ENCODE measurements around the gene MDFI. TPM values are rescaled to one million over a fixed set of nuclear protein-coding genes. Genes with fewer than 3 reads are reported as not detected.

Gene MDFI
- total RNA-seq, 1 experiment from 2014 or later, result 19.4 TPM

DNA sequence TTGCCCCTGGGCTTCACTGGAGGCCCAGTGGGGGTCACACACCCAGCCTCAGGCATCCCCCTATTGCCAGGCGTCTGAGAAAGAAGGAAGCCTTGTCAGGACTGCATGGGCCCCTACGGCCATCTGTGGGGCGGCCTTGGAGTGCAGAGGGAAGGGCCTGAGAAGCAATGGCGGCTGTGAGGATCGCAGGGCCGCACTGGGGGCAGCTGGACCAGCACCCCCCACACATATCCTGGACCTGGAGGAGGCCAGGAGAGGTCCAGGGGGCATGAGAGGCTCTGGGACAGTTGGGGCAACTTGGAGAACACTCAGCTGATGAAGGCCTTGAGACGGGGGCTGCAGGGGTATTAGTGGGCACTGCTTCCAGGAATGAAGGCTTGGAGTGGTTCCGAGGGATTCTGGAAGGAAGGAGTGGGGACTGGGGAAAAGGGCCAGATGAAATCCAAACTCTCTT lies 16.5 kb downstream of the MDFI start:
- H3K4me1 ChIP-seq (replicated peaks; ENCODE audit: insufficient read depth), result 0 out of 2 replicates have a peak, but pooled peaks cover 8% of the 10 kb centered on the region
- ChIA-PET CTCF (no interaction called here), POLR2A (ENCODE audit: unreplicated experiment) (no interaction called here)
- peaks cover 7% of the 10 kb centered on the region; the same call in 1 of the 2 replicates for H3F3A ChIP-seq (ENCODE audit: insufficient read depth, low read depth)
- H3K27me3 ChIP-seq (ENCODE audit: insufficient read depth, low read depth), result peaks cover 12% of the 10 kb centered on the region; the same call in 1 of the 2 replicates
- no peaks in the 10 kb centered on the region for H4K20me1 ChIP-seq (ENCODE audit: insufficient read depth)
- DNase-seq, result no peak
- H3K79me2 ChIP-seq (ENCODE audit: low read depth), result no peaks in the 10 kb centered on the region
- no peaks in the 10 kb centered on the region for H3K9me2 ChIP-seq (ENCODE audit: insufficient read depth)
- TF ChIP-seq, protein P1, sequence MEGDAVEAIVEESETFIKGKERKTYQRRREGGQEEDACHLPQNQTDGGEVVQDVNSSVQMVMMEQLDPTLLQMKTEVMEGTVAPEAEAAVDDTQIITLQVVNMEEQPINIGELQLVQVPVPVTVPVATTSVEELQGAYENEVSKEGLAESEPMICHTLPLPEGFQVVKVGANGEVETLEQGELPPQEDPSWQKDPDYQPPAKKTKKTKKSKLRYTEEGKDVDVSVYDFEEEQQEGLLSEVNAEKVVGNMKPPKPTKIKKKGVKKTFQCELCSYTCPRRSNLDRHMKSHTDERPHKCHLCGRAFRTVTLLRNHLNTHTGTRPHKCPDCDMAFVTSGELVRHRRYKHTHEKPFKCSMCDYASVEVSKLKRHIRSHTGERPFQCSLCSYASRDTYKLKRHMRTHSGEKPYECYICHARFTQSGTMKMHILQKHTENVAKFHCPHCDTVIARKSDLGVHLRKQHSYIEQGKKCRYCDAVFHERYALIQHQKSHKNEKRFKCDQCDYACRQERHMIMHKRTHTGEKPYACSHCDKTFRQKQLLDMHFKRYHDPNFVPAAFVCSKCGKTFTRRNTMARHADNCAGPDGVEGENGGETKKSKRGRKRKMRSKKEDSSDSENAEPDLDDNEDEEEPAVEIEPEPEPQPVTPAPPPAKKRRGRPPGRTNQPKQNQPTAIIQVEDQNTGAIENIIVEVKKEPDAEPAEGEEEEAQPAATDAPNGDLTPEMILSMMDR (conservative IDR thresholded peaks at IDR 0.05), result no peak
- TF ChIP-seq EZH2 (IDR thresholded peaks at IDR 0.05; ENCODE audit: low read depth), result no peak
- intact Hi-C loops (cut with micrococcal nuclease; ENCODE audit: unreplicated experiment), result no loop called here
- no peak overlapping the region for H2AFZ ChIP-seq
- no TSS peak for BruUV-seq (replicated peaks)
- H3K4me2 ChIP-seq, result no peak overlapping the region
- no peak overlapping the region for H3K27ac ChIP-seq
- H3K4me3 ChIP-seq, result no peak overlapping the region
- H3K36me3 ChIP-seq (ENCODE audit: low read depth), result no peaks in the 10 kb centered on the region
- no peaks in the 10 kb centered on the region for H3K9me3 ChIP-seq (ENCODE audit: insufficient read depth, low read depth)

DNA sequence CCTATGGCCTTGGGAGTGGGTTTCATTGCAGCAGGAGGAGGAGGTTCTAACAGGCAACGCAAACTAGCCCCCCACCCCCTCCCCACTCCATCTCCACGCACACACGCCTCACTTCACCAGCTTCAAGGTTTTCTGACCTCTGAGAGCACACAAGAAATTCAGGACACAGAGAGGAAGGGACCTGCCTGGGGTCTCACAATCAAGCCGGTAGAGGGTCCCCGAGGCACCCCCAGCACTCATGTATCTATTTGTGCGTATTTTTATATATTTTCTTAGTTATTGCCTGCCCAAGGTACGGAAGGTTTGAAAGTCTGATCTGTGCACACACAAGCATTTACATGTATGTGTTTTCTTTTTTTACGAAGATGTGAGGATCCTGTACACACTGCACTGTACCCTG lies 16.9 kb downstream of the MDFI start:
- TF ChIP-seq EZH2 (IDR thresholded peaks at IDR 0.05; ENCODE audit: low read depth), result no peak
- TF ChIP-seq, protein P1 (conservative IDR thresholded peaks at IDR 0.05), result no peak
- Histone ChIP-seq H4K20me1 (ENCODE audit: insufficient read depth) (no peaks in the 10 kb centered on the region), H3F3A (ENCODE audit: insufficient read depth, low read depth) (peaks cover 7% of the 10 kb centered on the region; the same call in 1 of the 2 replicates), H3K9me2 (ENCODE audit: insufficient read depth) (no peaks in the 10 kb centered on the region), H3K4me2 (no peak overlapping the region), H3K79me2 (ENCODE audit: low read depth) (no peaks in the 10 kb centered on the region), H3K4me3 (no peak overlapping the region), H3K27me3 (ENCODE audit: insufficient read depth, low read depth) (peaks cover 16% of the 10 kb centered on the region), H3K4me1 (replicated peaks; ENCODE audit: insufficient read depth) (0 out of 2 replicates have a peak, but pooled peaks cover 8% of the 10 kb centered on the region), H3K9me3 (ENCODE audit: insufficient read depth, low read depth) (no peaks in the 10 kb centered on the region), H3K27ac (no peak overlapping the region), H3K36me3 (ENCODE audit: low read depth) (no peaks in the 10 kb centered on the region), H2AFZ (no peak overlapping the region)
- intact Hi-C loops (cut with micrococcal nuclease; ENCODE audit: unreplicated experiment), result no loop called here
- CTCF ChIA-PET, result no interaction called here
- POLR2A ChIA-PET (ENCODE audit: unreplicated experiment), result no interaction called here
- DNase-seq, result no peak
- BruUV-seq (replicated peaks), result no TSS peak

DNA sequence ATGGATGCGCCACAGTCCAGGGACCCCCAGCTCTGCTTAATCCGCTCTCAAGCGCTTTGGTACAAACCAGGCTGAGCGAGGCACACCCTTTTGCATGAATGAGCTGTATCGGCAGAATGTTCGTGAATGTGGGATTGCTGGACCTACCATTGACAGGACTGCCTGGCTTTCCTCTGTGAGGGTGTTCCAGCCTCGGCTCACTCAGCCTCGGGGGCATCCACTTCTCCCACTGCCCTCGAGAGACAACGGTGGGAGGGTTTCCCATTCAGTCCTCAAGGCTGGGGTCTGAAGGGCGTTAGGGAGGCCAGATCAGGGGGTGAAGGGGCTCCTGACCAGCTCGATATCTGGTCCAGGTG lies 17.4 kb downstream of the MDFI start:
- H3K79me2 ChIP-seq (ENCODE audit: low read depth), result no peaks in the 10 kb centered on the region
- POLR2A ChIA-PET (ENCODE audit: unreplicated experiment), result no interaction called here
- no peaks in the 10 kb centered on the region for H3K9me3 ChIP-seq (ENCODE audit: insufficient read depth, low read depth)
- H3K4me2 ChIP-seq, result no peak overlapping the region
- intact Hi-C loops (cut with micrococcal nuclease; ENCODE audit: unreplicated experiment), result no loop called here
- BruUV-seq (replicated peaks), result no TSS peak
- H2AFZ ChIP-seq, result no peak overlapping the region
- no peak for DNase-seq
- H4K20me1 ChIP-seq (ENCODE audit: insufficient read depth), result no peaks in the 10 kb centered on the region
- H3K9me2 ChIP-seq (ENCODE audit: insufficient read depth), result no peaks in the 10 kb centered on the region
- TF ChIP-seq, protein P1 (conservative IDR thresholded peaks at IDR 0.05), result no peak
- no peak for TF ChIP-seq EZH2 (IDR thresholded peaks at IDR 0.05; ENCODE audit: low read depth)
- H3K36me3 ChIP-seq (ENCODE audit: low read depth), result no peaks in the 10 kb centered on the region
- CTCF ChIA-PET, result no interaction called here
- H3K27me3 ChIP-seq (ENCODE audit: insufficient read depth, low read depth), result peaks cover 19% of the 10 kb centered on the region
- 0 out of 2 replicates have a peak, but pooled peaks cover 8% of the 10 kb centered on the region for H3K4me1 ChIP-seq (replicated peaks; ENCODE audit: insufficient read depth)
- H3K4me3 ChIP-seq, result no peak overlapping the region
- H3K27ac ChIP-seq, result no peak overlapping the region
- peaks cover 7% of the 10 kb centered on the region; the same call in 1 of the 2 replicates for H3F3A ChIP-seq (ENCODE audit: insufficient read depth, low read depth)

Measured in PC-9 (cell line).